Hepatocyte (in vitro differentiated cells): ENCODE results near the gene CDKN2AIPNL. TPM values are rescaled to one million over a fixed set of nuclear protein-coding genes. Genes with fewer than 3 reads are reported as not detected.

Experiments used
- DNase-seq: peaks from one replicate; pipeline ENCODE4 v3.0.0-alpha.2; 2016; ENCODE audit warnings: low spot score
- H2AFZ ChIP-seq: fragments of 200-600 bp; sonication (generic); 2 replicates; pipeline ENCODE4 v1.6.0; 2016; ENCODE audit warnings: antibody characterized with exemption, mild to moderate bottlenecking
- H3K27ac ChIP-seq: fragments of 200-600 bp; sonication (generic); 2 replicates; pipeline ENCODE4 v1.5.1; 2016; ENCODE audit warnings: mild to moderate bottlenecking
- H3K27me3 ChIP-seq: fragments of 200-600 bp; sonication (generic); 2 replicates; pipeline ENCODE4 v1.6.1; 2016
- H3K36me3 ChIP-seq: fragments of 200-600 bp; sonication (generic); replicated peaks from 2 replicates; pipeline ENCODE4 v1.5.1; 2016; ENCODE audit warnings: low read depth; ENCODE audit not compliant: insufficient read depth
- H3K4me1 ChIP-seq: fragments of 200-600 bp; sonication (generic); 2 replicates; pipeline ENCODE4 v1.5.1; 2016; ENCODE audit warnings: mild to moderate bottlenecking, moderate library complexity; ENCODE audit not compliant: insufficient read depth
- H3K4me2 ChIP-seq: fragments of 200-600 bp; sonication (generic); 2 replicates; pipeline ENCODE4 v1.6.0; 2016
- H3K4me3 ChIP-seq: fragments of 200-600 bp; sonication (generic); 2 replicates; pipeline ENCODE4 v1.5.1; 2016; ENCODE audit warnings: mild to moderate bottlenecking
- H3K79me2 ChIP-seq: fragments of 200-600 bp; sonication (generic); 2 replicates; pipeline ENCODE4 v1.6.0; 2017; ENCODE audit warnings: mild to moderate bottlenecking
- H3K9me2 ChIP-seq: fragments of 200-600 bp; sonication (generic); replicated peaks from 2 replicates; pipeline ENCODE4 v1.6.0; 2017; ENCODE audit warnings: mild to moderate bottlenecking; ENCODE audit not compliant: insufficient read depth
- H3K9me3 ChIP-seq: fragments of 200-600 bp; sonication (generic); 2 replicates; pipeline ENCODE4 v1.5.1; 2016; ENCODE audit warnings: low read depth, mild to moderate bottlenecking
- H4K20me1 ChIP-seq: fragments of 200-600 bp; sonication (generic); 2 replicates; pipeline ENCODE4 v1.6.0; 2016; ENCODE audit warnings: mild to moderate bottlenecking; ENCODE audit not compliant: insufficient read depth, poor library complexity, severe bottlenecking
- EZH2 ChIP-seq: fragments of 200-600 bp; sonication (generic); IDR thresholded peaks from 2 replicates; pipeline ENCODE4 v1.6.1; 2016; ENCODE audit warnings: antibody characterized with exemption, mild to moderate bottlenecking, borderline replicate concordance
- EZH2phosphoT487 ChIP-seq: fragments of 200-600 bp; sonication (generic); IDR thresholded peaks from one replicate; pipeline ENCODE4 v1.6.1; 2018; ENCODE audit warnings: antibody characterized with exemption, mild to moderate bottlenecking, low read depth, moderate library complexity; ENCODE audit not compliant: unreplicated experiment, severe bottlenecking
- WGBS: methylation state at CpG from one replicate; pipeline ENCODE4 v1.1.6; 2016; ENCODE audit warnings: low lambda C conversion rate; ENCODE audit errors: missing lambda C conversion rate; 5-methylcytosine and 5-hydroxymethylcytosine counted together
- polyA plus RNA-seq: library from polyadenylated mRNA; unstranded; fragments of >200 nt; fragmentation: Nextera tagmentation; extraction: Ambion mirVana; gene quantifications from 2 replicates; pipeline ENCODE4 v1.2.1, GENCODE V29; 2016
- total RNA-seq: library from RNA; depleted of rRNA; stranded (reverse); fragments of >200 nt; gene quantifications from 2 replicates; pipeline ENCODE4 v1.2.3, GENCODE V29; 2014
- TF ChIP-seq, protein P1 (sequence below): fragments of 200-600 bp; sonication (generic); IDR thresholded peaks from 2 replicates; pipeline ENCODE4 v1.5.1; 2016; ENCODE audit warnings: antibody characterized with exemption, mild to moderate bottlenecking; ENCODE audit not compliant: poor library complexity

CDKN2AIPNL gene
- total and polyA plus RNA-seq, 2 experiments from 2014 or later: 24.1 to 30.0 TPM

- DNase-seq: no peak
- Histone ChIP-seq H3K4me1 (peaks cover 17% of the 10 kb centered on the region), H3K9me2 (no peaks in the 10 kb centered on the region), H3K79me2 (no peaks in the 10 kb centered on the region), H3K36me3 (no peaks in the 10 kb centered on the region), H3K27me3 (no peaks in the 10 kb centered on the region), H3K9me3 (no peaks in the 10 kb centered on the region), H3K4me3 (no peak overlapping the region), H4K20me1 (no peaks in the 10 kb centered on the region), H2AFZ (no peak overlapping the region), H3K27ac (no peak overlapping the region), H3K4me2 (no peak overlapping the region)
- TF ChIP-seq EZH2phosphoT487: no peak
- no peak for TF ChIP-seq EZH2
- TF ChIP-seq, protein P1, sequence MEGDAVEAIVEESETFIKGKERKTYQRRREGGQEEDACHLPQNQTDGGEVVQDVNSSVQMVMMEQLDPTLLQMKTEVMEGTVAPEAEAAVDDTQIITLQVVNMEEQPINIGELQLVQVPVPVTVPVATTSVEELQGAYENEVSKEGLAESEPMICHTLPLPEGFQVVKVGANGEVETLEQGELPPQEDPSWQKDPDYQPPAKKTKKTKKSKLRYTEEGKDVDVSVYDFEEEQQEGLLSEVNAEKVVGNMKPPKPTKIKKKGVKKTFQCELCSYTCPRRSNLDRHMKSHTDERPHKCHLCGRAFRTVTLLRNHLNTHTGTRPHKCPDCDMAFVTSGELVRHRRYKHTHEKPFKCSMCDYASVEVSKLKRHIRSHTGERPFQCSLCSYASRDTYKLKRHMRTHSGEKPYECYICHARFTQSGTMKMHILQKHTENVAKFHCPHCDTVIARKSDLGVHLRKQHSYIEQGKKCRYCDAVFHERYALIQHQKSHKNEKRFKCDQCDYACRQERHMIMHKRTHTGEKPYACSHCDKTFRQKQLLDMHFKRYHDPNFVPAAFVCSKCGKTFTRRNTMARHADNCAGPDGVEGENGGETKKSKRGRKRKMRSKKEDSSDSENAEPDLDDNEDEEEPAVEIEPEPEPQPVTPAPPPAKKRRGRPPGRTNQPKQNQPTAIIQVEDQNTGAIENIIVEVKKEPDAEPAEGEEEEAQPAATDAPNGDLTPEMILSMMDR: no peak
- WGBS: 77% methylated on average over 4 of the region's 4 CpGs
These were observed 45.1 kb upstream of the CDKN2AIPNL start for GRCh38 chr5:134456825-134457224.

- no peaks in the 10 kb centered on the region for H3K9me3 ChIP-seq
- no peak overlapping the region for H3K4me2 ChIP-seq
- peaks cover 31% of the 10 kb centered on the region for H3K4me1 ChIP-seq
- no peaks in the 10 kb centered on the region for H3K27me3 ChIP-seq
- H4K20me1 ChIP-seq: no peaks in the 10 kb centered on the region
- no peaks in the 10 kb centered on the region for H3K79me2 ChIP-seq
- WGBS: 86% methylated on average over 8 of the region's 8 CpGs
- H3K27ac ChIP-seq: no peak overlapping the region
- H3K36me3 ChIP-seq: no peaks in the 10 kb centered on the region
- no peak overlapping the region for H2AFZ ChIP-seq
- TF ChIP-seq EZH2phosphoT487 (no peak), EZH2 (no peak)
- TF ChIP-seq, protein P1: no peak
- no peak overlapping the region for H3K4me3 ChIP-seq
- H3K9me2 ChIP-seq: no peaks in the 10 kb centered on the region
- DNase-seq: no peak
These were observed 43.8 kb upstream of the CDKN2AIPNL start for GRCh38 chr5:134455466-134455865.

DNA sequence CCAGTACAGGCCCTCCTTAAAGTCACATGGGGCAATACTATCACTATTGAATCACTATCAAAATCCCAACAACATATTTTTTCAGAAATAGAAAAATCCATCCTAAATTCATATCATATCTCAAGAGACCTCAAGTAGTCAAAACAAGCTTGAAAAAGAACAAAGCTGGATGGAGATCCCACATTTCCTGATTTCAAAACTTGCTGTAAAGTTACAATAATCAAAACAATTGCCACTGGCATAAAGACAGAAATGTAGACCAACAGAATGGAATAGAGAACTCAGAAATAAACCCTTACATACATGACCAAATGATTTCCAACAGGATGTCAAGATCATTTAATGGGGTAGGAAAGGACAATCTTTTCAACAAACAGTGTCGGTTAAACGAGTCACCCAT, 41.3 kb upstream of the CDKN2AIPNL start:
- Histone ChIP-seq H3K4me3 (no peak overlapping the region), H3K4me1 (peaks cover 19% of the 10 kb centered on the region), H3K9me3 (no peaks in the 10 kb centered on the region), H3K36me3 (no peaks in the 10 kb centered on the region), H2AFZ (no peak overlapping the region), H3K27me3 (no peaks in the 10 kb centered on the region), H3K9me2 (no peaks in the 10 kb centered on the region), H3K27ac (no peak overlapping the region), H4K20me1 (no peaks in the 10 kb centered on the region), H3K79me2 (no peaks in the 10 kb centered on the region), H3K4me2 (no peak overlapping the region)
- 87% methylated on average over 2 of the region's 2 CpGs for WGBS
- no peak for DNase-seq
- TF ChIP-seq EZH2 (no peak), EZH2phosphoT487 (no peak)
- TF ChIP-seq, protein P1: no peak

DNA sequence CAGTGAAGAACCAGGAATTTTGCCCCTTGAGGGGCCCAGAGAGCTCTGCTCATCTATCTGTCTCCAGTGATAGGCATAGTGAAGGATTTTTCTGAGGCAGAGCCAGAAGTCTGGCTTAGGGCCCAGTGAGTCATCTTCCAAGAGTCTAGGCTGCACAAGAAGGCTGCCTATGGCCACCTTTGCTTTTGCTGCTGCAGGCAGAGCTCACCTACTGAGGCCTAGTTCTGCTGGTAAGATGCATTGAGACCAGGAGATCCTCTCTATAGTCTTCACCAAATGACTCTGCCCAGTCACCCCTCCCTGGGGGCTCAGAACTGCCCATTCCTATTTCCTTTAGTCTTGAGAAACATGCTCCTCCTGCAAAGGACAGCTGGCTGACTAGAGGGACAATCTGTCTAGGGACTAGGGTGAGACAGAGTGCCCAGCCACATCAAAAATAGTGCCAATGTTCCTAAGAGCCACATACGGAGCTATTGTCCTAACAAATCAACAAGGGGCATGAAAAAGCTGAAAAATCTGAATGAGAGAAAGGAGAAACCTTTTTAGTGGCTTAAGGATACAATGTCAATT, 40.3 kb upstream of the CDKN2AIPNL start:
- WGBS: 86% methylated on average over 1 of the region's 1 CpG
- H3K4me3 ChIP-seq: no peak overlapping the region
- peak overlapping the region; percentile 21 for H2AFZ ChIP-seq
- DNase-seq: peak; percentile 79
- H3K27ac ChIP-seq: peak overlapping the region; percentile 70
- no peaks in the 10 kb centered on the region for H3K9me2 ChIP-seq
- H3K27me3 ChIP-seq: no peaks in the 10 kb centered on the region
- peak overlapping the region; percentile 47 for H3K4me2 ChIP-seq
- no peaks in the 10 kb centered on the region for H3K79me2 ChIP-seq
- TF ChIP-seq EZH2 (no peak), EZH2phosphoT487 (no peak)
- TF ChIP-seq, protein P1: no peak
- H3K36me3 ChIP-seq: no peaks in the 10 kb centered on the region
- no peaks in the 10 kb centered on the region for H3K9me3 ChIP-seq
- H3K4me1 ChIP-seq: peaks cover 27% of the 10 kb centered on the region
- no peaks in the 10 kb centered on the region for H4K20me1 ChIP-seq
